Suprapubic skin (tissue), 4 donors: ENCODE data around the gene AAK1. TPM values are rescaled to one million over a fixed set of nuclear protein-coding genes. Genes with fewer than 3 reads are reported as not detected.

Source experiments
- DNase-seq, 2 donors: peaks; one replicate each; pipeline ENCODE4 v3.0.0-alpha.2; 2019; ENCODE audit warnings: low spot score in 2 of 2
- H3K27ac ChIP-seq: fragments of 200-600 bp; sonication (generic); one replicate; pipeline ENCODE4 v1.5.1; 2019
- H3K27me3 ChIP-seq: fragments of 200-600 bp; sonication (generic); one replicate; pipeline ENCODE4 v1.5.1; 2019
- H3K36me3 ChIP-seq: fragments of 200-600 bp; sonication (generic); one replicate; pipeline ENCODE4 v1.5.1; 2019
- H3K4me1 ChIP-seq: fragments of 200-600 bp; sonication (generic); one replicate; pipeline ENCODE4 v1.5.1; 2019
- H3K4me3 ChIP-seq: fragments of 200-600 bp; sonication (generic); one replicate; pipeline ENCODE4 v1.5.1; 2019; ENCODE audit warnings: mild to moderate bottlenecking
- H3K9me3 ChIP-seq: fragments of 200-600 bp; sonication (generic); one replicate; pipeline ENCODE4 v1.5.1; 2019
- EP300 ChIP-seq: sonication (generic); formaldehyde crosslinking; IDR thresholded peaks from one replicate; pipeline ENCODE4 v1.6.1; 2017; ENCODE audit warnings: antibody characterized with exemption
- POLR2A ChIP-seq, 2 donors: fragments of 450-650 bp; IDR thresholded peaks; one replicate each; pipeline ENCODE4 v1.6.1; 2017; ENCODE audit warnings: antibody characterized with exemption in 2 of 2, mild to moderate bottlenecking in 2 of 2, moderate library complexity in 2 of 2
- POLR2AphosphoS5 ChIP-seq, 3 donors: sonication (generic); formaldehyde crosslinking; IDR thresholded peaks; one replicate each; pipeline ENCODE4 v1.6.1; 2017; ENCODE audit warnings: antibody characterized with exemption in 3 of 3
- WGBS: methylation state at CpG from one replicate; pipeline ENCODE4 v1.1.5; 2018; 5-methylcytosine and 5-hydroxymethylcytosine counted together
- total RNA-seq, 4 donors: library from RNA; depleted of rRNA; stranded (reverse); fragments of >200 nt; gene quantifications; one replicate each; pipeline ENCODE4 v1.1.0, GENCODE V29; 2016
- TF ChIP-seq, protein P1 (sequence below), 2 donors: fragments of 200-600 bp in 1 of 2; fragments of 450-650 bp in 1 of 2; sonication (generic) in 1 of 2; IDR thresholded peaks; one replicate each; pipeline ENCODE4 v1.5.1; 2016 to 2019; ENCODE audit warnings: antibody characterized with exemption in 2 of 2, mild to moderate bottlenecking in 1 of 2, moderate library complexity in 1 of 2

AAK1 gene
- total RNA-seq, 4 donors from 2014 or later: 26.4 to 48.4 (median 32.7) TPM

DNA sequence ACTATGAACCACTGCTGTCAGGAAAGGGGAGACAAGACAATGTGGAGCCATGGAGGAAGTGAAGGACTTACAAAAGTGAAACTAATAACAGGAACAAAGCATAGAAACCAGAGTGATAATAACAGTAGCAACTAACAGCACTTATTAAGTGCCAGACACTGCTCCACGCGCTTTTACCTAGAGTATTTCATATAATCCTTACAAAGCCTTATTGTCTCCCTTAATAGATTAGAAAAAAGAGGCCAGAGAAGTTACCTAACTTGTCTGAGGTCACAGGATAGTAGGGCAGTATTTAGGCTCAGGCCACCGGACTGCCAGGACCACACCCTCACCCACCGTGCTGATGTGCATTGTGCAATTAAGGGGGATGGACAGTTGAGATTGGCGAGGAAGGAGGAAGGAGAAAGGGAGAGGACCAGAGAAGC is 107.7 kb downstream of the AAK1 start:
- Histone ChIP-seq H3K9me3 (no peaks in the 10 kb centered on the region), H3K4me3 (no peak overlapping the region), H3K36me3 (peaks cover 27% of the 10 kb centered on the region), H3K27ac (no peak overlapping the region), H3K27me3 (no peaks in the 10 kb centered on the region), H3K4me1 (peaks cover 5% of the 10 kb centered on the region)
- DNase-seq: no peak
- WGBS: 70% methylated on average over 5 of the region's 5 CpGs
- no peak for TF ChIP-seq POLR2A (IDR thresholded peaks at IDR 0.05)
- TF ChIP-seq, protein P1, sequence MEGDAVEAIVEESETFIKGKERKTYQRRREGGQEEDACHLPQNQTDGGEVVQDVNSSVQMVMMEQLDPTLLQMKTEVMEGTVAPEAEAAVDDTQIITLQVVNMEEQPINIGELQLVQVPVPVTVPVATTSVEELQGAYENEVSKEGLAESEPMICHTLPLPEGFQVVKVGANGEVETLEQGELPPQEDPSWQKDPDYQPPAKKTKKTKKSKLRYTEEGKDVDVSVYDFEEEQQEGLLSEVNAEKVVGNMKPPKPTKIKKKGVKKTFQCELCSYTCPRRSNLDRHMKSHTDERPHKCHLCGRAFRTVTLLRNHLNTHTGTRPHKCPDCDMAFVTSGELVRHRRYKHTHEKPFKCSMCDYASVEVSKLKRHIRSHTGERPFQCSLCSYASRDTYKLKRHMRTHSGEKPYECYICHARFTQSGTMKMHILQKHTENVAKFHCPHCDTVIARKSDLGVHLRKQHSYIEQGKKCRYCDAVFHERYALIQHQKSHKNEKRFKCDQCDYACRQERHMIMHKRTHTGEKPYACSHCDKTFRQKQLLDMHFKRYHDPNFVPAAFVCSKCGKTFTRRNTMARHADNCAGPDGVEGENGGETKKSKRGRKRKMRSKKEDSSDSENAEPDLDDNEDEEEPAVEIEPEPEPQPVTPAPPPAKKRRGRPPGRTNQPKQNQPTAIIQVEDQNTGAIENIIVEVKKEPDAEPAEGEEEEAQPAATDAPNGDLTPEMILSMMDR (IDR thresholded peaks at IDR 0.05): no peak
- no peak for TF ChIP-seq EP300

DNA sequence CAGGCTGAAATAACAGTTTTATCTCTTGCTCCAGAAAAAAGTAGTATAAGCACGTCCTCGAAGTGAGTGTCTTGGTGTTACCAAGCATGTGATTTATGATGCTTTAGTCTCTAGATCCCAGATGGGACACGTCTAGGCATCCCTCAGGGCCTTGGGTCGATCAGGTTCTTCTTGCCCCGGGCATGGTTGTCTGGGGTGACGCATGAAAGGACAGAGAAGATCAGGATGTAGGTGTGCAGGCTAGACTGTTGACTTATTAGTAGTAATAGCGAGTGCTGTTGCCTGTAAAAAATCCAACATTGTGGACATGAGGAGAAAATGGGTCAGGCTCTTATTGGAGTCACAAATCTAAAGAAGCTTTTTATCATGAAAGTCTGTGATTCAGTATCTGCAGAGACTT is 112.4 kb downstream of the AAK1 start:
- 55% methylated on average over 7 of the region's 7 CpGs for WGBS
- no peak for DNase-seq
- no peak overlapping the region for H3K27ac ChIP-seq
- no peak overlapping the region for H3K4me3 ChIP-seq
- TF ChIP-seq POLR2A (IDR thresholded peaks at IDR 0.05) (no peak), POLR2AphosphoS5 (IDR thresholded peaks at IDR 0.05) (no peak), EP300 (no peak)
- TF ChIP-seq, protein P1 (IDR thresholded peaks at IDR 0.05): no peak
- no peaks in the 10 kb centered on the region for H3K4me1 ChIP-seq
- H3K9me3 ChIP-seq: no peaks in the 10 kb centered on the region
- peaks cover 41% of the 10 kb centered on the region for H3K36me3 ChIP-seq
- H3K27me3 ChIP-seq: no peaks in the 10 kb centered on the region

DNA sequence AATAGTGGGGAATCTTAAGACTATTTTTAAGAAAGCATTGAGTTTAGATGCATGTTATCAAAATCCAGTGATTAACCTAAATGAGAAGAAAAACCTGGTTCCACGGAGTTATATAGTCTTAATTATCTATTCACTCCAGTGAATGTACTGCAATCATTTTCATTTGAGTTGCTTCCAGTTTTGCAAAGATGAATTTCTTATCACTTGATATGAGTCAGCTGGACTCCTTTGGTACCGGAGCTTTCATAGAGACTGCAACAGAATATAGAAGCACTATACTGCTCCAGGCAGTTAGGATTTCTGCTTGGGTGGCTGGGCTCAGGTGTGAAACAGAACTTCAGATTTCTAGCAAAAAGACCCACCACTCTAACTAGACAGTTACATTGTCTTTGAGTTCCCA is 114.1 kb downstream of the AAK1 start:
- no peak overlapping the region for H3K27ac ChIP-seq
- H3K4me3 ChIP-seq: no peak overlapping the region
- peaks cover 57% of the 10 kb centered on the region for H3K36me3 ChIP-seq
- no peaks in the 10 kb centered on the region for H3K4me1 ChIP-seq
- TF ChIP-seq POLR2A (IDR thresholded peaks at IDR 0.05) (no peak), POLR2AphosphoS5 (IDR thresholded peaks at IDR 0.05) (no peak), EP300 (no peak)
- TF ChIP-seq, protein P1 (IDR thresholded peaks at IDR 0.05): no peak
- H3K9me3 ChIP-seq: no peaks in the 10 kb centered on the region
- DNase-seq: no peak
- 67% methylated on average over 2 of the region's 2 CpGs for WGBS
- no peaks in the 10 kb centered on the region for H3K27me3 ChIP-seq

DNA sequence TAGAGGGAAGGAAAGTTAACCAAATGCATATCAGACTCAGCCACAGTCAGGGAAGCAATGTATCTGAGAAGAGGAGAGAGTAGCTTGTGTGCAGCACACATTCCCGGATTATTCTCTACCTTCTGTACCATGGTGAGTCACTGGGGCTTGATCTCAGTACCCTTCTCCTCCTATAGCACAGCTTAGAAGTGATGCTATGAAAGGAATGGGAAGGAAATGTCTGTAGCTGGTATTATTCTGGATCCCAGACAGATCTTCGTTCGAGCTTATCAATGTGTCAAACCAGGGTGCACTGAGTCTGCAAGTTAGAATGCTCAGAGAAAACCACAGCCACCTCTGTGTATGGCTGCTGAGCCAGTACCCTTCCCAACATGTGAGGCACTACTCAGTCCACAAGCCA is 118.3 kb downstream of the AAK1 start:
- WGBS: 89% methylated on average over 3 of the region's 3 CpGs
- TF ChIP-seq POLR2AphosphoS5 (IDR thresholded peaks at IDR 0.05): no peak
- TF ChIP-seq EP300: no peak
- no peak for TF ChIP-seq POLR2A (IDR thresholded peaks at IDR 0.05)
- TF ChIP-seq, protein P1 (IDR thresholded peaks at IDR 0.05): no peak
- H3K4me1 ChIP-seq: no peaks in the 10 kb centered on the region
- no peaks in the 10 kb centered on the region for H3K27me3 ChIP-seq
- H3K4me3 ChIP-seq: no peak overlapping the region
- H3K27ac ChIP-seq: no peak overlapping the region
- no peak for DNase-seq
- peaks cover 60% of the 10 kb centered on the region for H3K36me3 ChIP-seq
- H3K9me3 ChIP-seq: no peaks in the 10 kb centered on the region

DNA sequence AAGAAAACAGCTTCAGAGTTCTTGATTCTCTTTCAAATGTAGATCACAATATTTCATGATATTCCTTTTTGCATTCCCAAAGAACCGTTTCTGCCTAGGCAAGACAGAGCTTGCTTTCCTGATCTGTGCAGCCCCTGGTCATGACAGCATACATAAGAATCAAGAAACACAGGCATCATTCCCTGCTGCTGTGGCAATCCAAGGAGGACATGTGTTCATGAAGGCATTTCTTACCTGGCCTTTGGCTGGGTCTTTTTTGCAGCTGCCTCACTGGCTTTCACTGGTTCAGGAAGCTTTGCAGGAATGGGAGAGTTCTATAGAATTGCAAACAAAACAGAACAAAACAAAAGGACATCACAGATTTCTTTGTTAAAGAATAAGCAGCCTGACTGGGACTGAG is 118.7 kb downstream of the AAK1 start:
- Histone ChIP-seq H3K4me1 (no peaks in the 10 kb centered on the region), H3K4me3 (no peak overlapping the region), H3K27ac (no peak overlapping the region), H3K27me3 (no peaks in the 10 kb centered on the region), H3K36me3 (peaks cover 59% of the 10 kb centered on the region), H3K9me3 (no peaks in the 10 kb centered on the region)
- WGBS: 67% methylated on average over 1 of the region's 1 CpG
- no peak for DNase-seq
- TF ChIP-seq POLR2A (IDR thresholded peaks at IDR 0.05) (no peak), EP300 (no peak), POLR2AphosphoS5 (IDR thresholded peaks at IDR 0.05) (no peak)
- TF ChIP-seq, protein P1 (IDR thresholded peaks at IDR 0.05): no peak
